ENCODE results near the gene KCNH4. TPM values are rescaled to one million over a fixed set of nuclear protein-coding genes. Genes with fewer than 3 reads are reported as not detected.

Gene KCNH4
- total and polyA plus RNA-seq, 2 of the 13 experiments (the other 11 are each of a cell fraction or from before 2014, with no cell fraction given): 0.01 to 0.09 TPM

- TF ChIP-seq ZNF513 (CRISPR knock-in tag; conservative IDR thresholded peaks at IDR 0.05): peak; percentile 97; the same call in 1 of the 2 replicates
- no peak for TF ChIP-seq ZBTB40 (IDR thresholded peaks at IDR 0.05)
- TF ChIP-seq ZBTB40 (CRISPR knock-in tag; IDR thresholded peaks at IDR 0.05): peak; percentile 14
- no peak for TF ChIP-seq BCLAF1 (IDR thresholded peaks at IDR 0.05)
- TF ChIP-seq HOXA9 (CRISPR knock-in tag; IDR thresholded peaks at IDR 0.05; ENCODE audit: borderline replicate concordance): peak; percentile 70; the same call in 1 of the 2 replicates
- no peak for TF ChIP-seq ZNF615 (CRISPR knock-in tag; IDR thresholded peaks at IDR 0.05; ENCODE audit: borderline replicate concordance)
- 0 out of 2 replicates have a peak, but pooled peaks have one; percentile 89 for TF ChIP-seq IRX3 (CRISPR knock-in tag; IDR thresholded peaks at IDR 0.05; ENCODE audit: borderline replicate concordance, low read depth)
- peak; percentile 85; the same call in 1 of the 2 replicates for TF ChIP-seq ZNF225 (CRISPR knock-in tag; IDR thresholded peaks at IDR 0.05)
- TF ChIP-seq HDAC2 (CRISPR knock-in tag; IDR thresholded peaks at IDR 0.05): peak; percentile 57; the same call in 1 of the 2 replicates
- TF ChIP-seq SNRNP70 (IDR thresholded peaks at IDR 0.05; ENCODE audit: low read depth, low read length): no peak
- peak; percentile 9; the same call in 1 of the 2 replicates for TF ChIP-seq ZNF83 (CRISPR knock-in tag; IDR thresholded peaks at IDR 0.05; ENCODE audit: borderline replicate concordance)
- TF ChIP-seq ZFP36L2 (CRISPR knock-in tag; IDR thresholded peaks at IDR 0.05): 0 out of 2 replicates have a peak, but pooled peaks have one; percentile 36
- TF ChIP-seq SRSF1 (optimal IDR thresholded peaks at IDR 0.05; ENCODE audit: low read depth, low read length): peak; percentile 13
- peak; percentile 18; the same call in 1 of the 2 replicates for TF ChIP-seq ZBTB38 (CRISPR knock-in tag; IDR thresholded peaks at IDR 0.05)
Measured at GRCh38 chr17:42183741-42184711, 3.1 kb upstream of the KCNH4 start (continued).

Data from HepG2 (cell line).